Neural cell (in vitro differentiated cells): ENCODE results near the gene MAST4. TPM values are rescaled to one million over a fixed set of nuclear protein-coding genes. Genes with fewer than 3 reads are reported as not detected.

ENCODE experiments used
- H2AFZ ChIP-seq: fragments of 200-600, 300-800 bp; sonication (generic), shearing (Covaris generic); 2 replicates; pipeline ENCODE4 v1.6.0; 2014; ENCODE audit warnings: low read depth, mild to moderate bottlenecking, antibody characterized with exemption, low read length, moderate library complexity
- H3F3A ChIP-seq: fragments of 200-600 bp; shearing (Covaris generic); 2 replicates; pipeline ENCODE4 v1.6.1; 2016; ENCODE audit warnings: mild to moderate bottlenecking, moderate library complexity, mixed read lengths, antibody characterized with exemption, low read length; ENCODE audit not compliant: insufficient read depth, poor library complexity, severe bottlenecking
- H3K27ac ChIP-seq: fragments of 200-600, 300-800 bp; sonication (generic), shearing (Covaris generic); 2 replicates; pipeline ENCODE4 v1.5.1; 2014; ENCODE audit warnings: mild to moderate bottlenecking, low read length, moderate library complexity
- H3K27me3 ChIP-seq: fragments of 300-800, 200-600 bp; sonication (generic), shearing (Covaris generic); 2 replicates; pipeline ENCODE4 v1.6.0; 2014; ENCODE audit warnings: mild to moderate bottlenecking, low read depth, low read length, moderate library complexity; ENCODE audit not compliant: insufficient read depth
- H3K36me3 ChIP-seq: fragments of 300-800, 200-600 bp; sonication (generic), shearing (Covaris generic); 2 replicates; pipeline ENCODE4 v1.5.1; 2014; ENCODE audit warnings: mild to moderate bottlenecking, antibody characterized with exemption, low read length, moderate library complexity; ENCODE audit not compliant: insufficient read depth
- H3K4me2 ChIP-seq: fragments of 300-800, 200-600 bp; sonication (generic), shearing (Covaris generic); 2 replicates; pipeline ENCODE4 v1.6.0; 2014; ENCODE audit warnings: mild to moderate bottlenecking, low read length
- H3K4me3 ChIP-seq: fragments of 300-800, 200-600 bp; sonication (generic), shearing (Covaris generic); 2 replicates; pipeline ENCODE4 v1.5.1; 2014; ENCODE audit warnings: mild to moderate bottlenecking, low read length, moderate library complexity
- H3K79me2 ChIP-seq: fragments of 200-600 bp; shearing (Covaris generic); replicated peaks from 2 replicates; pipeline ENCODE4 v1.6.0; 2014; ENCODE audit warnings: mild to moderate bottlenecking, low read length, moderate library complexity; ENCODE audit not compliant: insufficient read depth
- H3K9ac ChIP-seq: fragments of 300-800, 200-600 bp; sonication (generic), shearing (Covaris generic); 2 replicates; pipeline ENCODE4 v1.6.1; 2016; ENCODE audit warnings: mild to moderate bottlenecking, low read length, mixed read lengths
- H3K9me2 ChIP-seq: fragments of 200-600 bp; shearing (Covaris generic); 2 replicates; pipeline ENCODE4 v1.6.1; 2016; ENCODE audit warnings: mild to moderate bottlenecking, low read length, mixed read lengths; ENCODE audit not compliant: insufficient read depth
- H3K9me3 ChIP-seq: fragments of 200-600, 300-800 bp; sonication (generic), shearing (Covaris generic); 2 replicates; pipeline ENCODE4 v1.6.1; 2016; ENCODE audit warnings: mild to moderate bottlenecking, mixed run types, low read length, moderate library complexity, mixed read lengths
- H4K20me1 ChIP-seq: fragments of 200-600 bp; shearing (Covaris generic); 2 replicates; pipeline ENCODE4 v1.6.1; 2016; ENCODE audit warnings: mild to moderate bottlenecking, mixed run types; ENCODE audit not compliant: insufficient read depth
- CTCF ChIP-seq: fragments of 450-650 bp; IDR thresholded peaks from 2 replicates; pipeline ENCODE4 v1.5.1; 2014; ENCODE audit warnings: antibody characterized with exemption, mild to moderate bottlenecking, moderate library complexity; ENCODE audit not compliant: poor library complexity, severe bottlenecking
- EP300 ChIP-seq: fragments of 450-650 bp; conservative IDR thresholded peaks from 2 replicates; pipeline ENCODE4 v1.6.1; 2014; ENCODE audit warnings: antibody characterized with exemption, mild to moderate bottlenecking, moderate library complexity; ENCODE audit not compliant: poor library complexity, severe bottlenecking
- EZH2 ChIP-seq: fragments of 200-600, 300-800 bp; shearing (Covaris generic), sonication (generic); IDR thresholded peaks from 2 replicates; pipeline ENCODE4 v1.6.1; 2014; ENCODE audit warnings: antibody characterized with exemption, low read length, borderline replicate concordance, mild to moderate bottlenecking; ENCODE audit not compliant: insufficient read depth, poor library complexity, severe bottlenecking
- MXI1 ChIP-seq: fragments of 450-650 bp; conservative IDR thresholded peaks from 2 replicates; pipeline ENCODE4 v1.6.1; 2014; ENCODE audit warnings: antibody characterized with exemption, mild to moderate bottlenecking; ENCODE audit not compliant: poor library complexity, severe bottlenecking
- POLR2AphosphoS5 ChIP-seq: IDR thresholded peaks from 2 replicates; pipeline ENCODE4 v1.6.1; 2012
- RAD21 ChIP-seq: fragments of 450-650 bp; conservative IDR thresholded peaks from 2 replicates; pipeline ENCODE4 v1.6.1; 2014; ENCODE audit warnings: antibody characterized with exemption, mild to moderate bottlenecking, moderate library complexity
- REST ChIP-seq: IDR thresholded peaks from 2 replicates; pipeline ENCODE4 v1.6.1; 2012; ENCODE audit warnings: borderline replicate concordance
- SMC3 ChIP-seq: fragments of 450-650 bp; conservative IDR thresholded peaks from 2 replicates; pipeline ENCODE4 v1.6.1; 2014; ENCODE audit warnings: antibody characterized with exemption, mild to moderate bottlenecking, moderate library complexity; ENCODE audit not compliant: poor library complexity
- TAF1 ChIP-seq: IDR thresholded peaks from 2 replicates; pipeline ENCODE4 v1.6.1; 2012; ENCODE audit warnings: low read depth
- polyA plus RNA-seq: library from polyadenylated mRNA; depleted of rRNA; stranded (reverse); fragments of >200 nt; gene quantifications from 2 replicates; pipeline ENCODE4 v1.2.3, GENCODE V29; 2014

MAST4 gene
- polyA plus RNA-seq, 1 donor from 2014 or later: 2.3 TPM

DNA sequence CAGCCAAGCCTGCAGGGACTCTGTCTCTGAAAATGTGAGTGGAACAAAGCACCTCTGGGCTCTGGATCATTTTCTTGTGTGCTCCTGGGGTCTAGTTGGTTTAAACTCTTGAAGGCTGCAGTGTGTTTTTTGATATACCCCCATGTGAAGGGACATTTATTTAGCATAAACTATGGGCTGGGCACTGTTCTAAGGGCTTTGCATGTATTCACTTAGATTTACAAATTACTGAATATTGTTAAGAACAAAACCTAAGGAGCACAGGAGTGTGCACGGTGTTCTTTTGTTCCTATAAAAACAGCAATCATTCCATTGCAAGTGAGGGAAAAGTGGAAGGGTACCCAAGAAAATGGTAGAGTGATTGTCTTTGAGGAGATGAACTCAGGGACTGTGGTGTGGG lies 620.4 kb downstream of the MAST4 start:
- H3K9ac ChIP-seq: no peak overlapping the region
- no peak for TF ChIP-seq EZH2
- no peak for TF ChIP-seq SMC3
- no peak for TF ChIP-seq REST
- TF ChIP-seq EP300: no peak
- TF ChIP-seq MXI1: no peak
- TF ChIP-seq RAD21: no peak
- no peak for TF ChIP-seq TAF1
- no peak for TF ChIP-seq POLR2AphosphoS5
- no peak for TF ChIP-seq CTCF
- H3K9me3 ChIP-seq: no peaks in the 10 kb centered on the region
- H3K27me3 ChIP-seq: no peaks in the 10 kb centered on the region
- no peaks in the 10 kb centered on the region for H3K79me2 ChIP-seq
- no peaks in the 10 kb centered on the region for H3K9me2 ChIP-seq
- H2AFZ ChIP-seq: no peak overlapping the region
- no peak overlapping the region for H3K4me2 ChIP-seq
- no peaks in the 10 kb centered on the region for H3K36me3 ChIP-seq
- no peaks in the 10 kb centered on the region for H4K20me1 ChIP-seq
- H3K4me3 ChIP-seq: no peak overlapping the region
- H3K27ac ChIP-seq: no peak overlapping the region
- H3F3A ChIP-seq: no peaks in the 10 kb centered on the region
